HG02852 (cell line): ENCODE results near the gene GATM.
"Not testable (repeated sequence)": the region's sequence is repeated elsewhere in the genome, so short reads cannot be mapped to it uniquely, and the experiment has no call there.

ENCODE experiments used
- ATAC-seq: cut with Tn5 transposase; IDR thresholded peaks from one replicate; pipeline ENCODE4 v1.9.1; 2021; ENCODE audit warnings: mild to moderate bottlenecking, moderate library complexity; ENCODE audit not compliant: unreplicated experiment

Gene GATM

DNA sequence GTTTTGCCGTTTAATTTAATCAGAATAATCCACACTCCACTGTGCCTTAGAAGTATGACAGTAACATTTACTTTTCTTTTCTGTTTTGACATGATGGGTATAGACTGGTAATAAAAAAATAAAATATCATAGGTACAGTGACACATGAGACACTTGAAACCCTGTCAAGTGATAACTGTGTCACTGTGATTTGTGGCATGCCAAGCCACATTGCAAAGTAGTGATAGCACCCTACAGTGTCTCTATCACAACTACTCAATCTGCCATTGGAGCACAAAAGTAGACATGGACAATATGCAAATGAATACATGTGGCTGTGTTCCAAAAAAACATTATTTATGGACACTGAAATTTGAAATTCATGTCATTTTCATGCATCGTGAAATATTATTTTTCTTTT lies 22.5 kb downstream of the GATM start:
- no peak for ATAC-seq

- ATAC-seq, result no peak
These were observed 23.6 kb downstream of the GATM start for GRCh38 chr15:45354711-45355110.

GRCh38 chr15:45351227-45351626 lies 27.1 kb downstream of the GATM start:
- no peak for ATAC-seq

DNA sequence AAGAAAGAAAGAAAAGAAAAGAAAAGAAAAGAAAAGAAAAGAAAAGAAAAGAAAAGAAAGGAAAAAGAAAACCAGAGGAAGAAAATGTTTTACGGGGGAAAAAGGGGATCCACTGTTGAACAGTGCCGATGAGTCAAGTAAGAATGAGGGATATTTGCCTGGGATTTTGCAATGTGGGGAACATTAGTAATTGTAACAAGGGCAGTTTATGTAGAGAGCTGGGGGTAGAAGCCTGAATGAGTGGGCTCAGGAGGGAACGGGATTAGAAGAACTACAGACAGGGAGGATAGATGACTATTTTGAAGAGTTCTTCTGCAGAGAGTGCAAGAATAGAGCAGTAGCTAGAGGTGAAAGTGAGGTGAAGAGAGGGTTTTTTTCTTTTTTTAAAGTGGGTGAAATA lies 28.7 kb downstream of the GATM start:
- no peak for ATAC-seq

DNA sequence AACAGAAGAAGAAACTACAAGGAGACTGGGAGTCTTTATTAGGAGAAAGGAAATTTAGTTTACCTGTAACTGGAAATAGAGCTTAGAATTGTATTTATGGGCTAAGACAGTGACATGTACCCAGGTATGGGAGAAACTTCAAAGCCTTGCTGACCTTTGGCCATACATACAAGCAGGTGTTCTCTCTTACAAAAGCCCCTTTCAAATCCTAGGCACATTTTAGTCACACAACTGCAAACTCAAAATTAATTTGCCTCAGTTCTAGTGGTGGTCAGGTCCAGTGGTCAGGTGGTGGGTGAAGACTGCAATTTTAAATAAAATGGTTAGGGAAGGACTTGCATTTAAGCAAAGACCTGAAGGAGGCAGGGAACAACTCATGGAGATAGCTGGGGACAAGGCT lies 30.4 kb downstream of the GATM start:
- ATAC-seq, result no peak

- ATAC-seq, result no peak
These were observed 31.3 kb downstream of the GATM start for GRCh38 chr15:45347033-45347432.

DNA sequence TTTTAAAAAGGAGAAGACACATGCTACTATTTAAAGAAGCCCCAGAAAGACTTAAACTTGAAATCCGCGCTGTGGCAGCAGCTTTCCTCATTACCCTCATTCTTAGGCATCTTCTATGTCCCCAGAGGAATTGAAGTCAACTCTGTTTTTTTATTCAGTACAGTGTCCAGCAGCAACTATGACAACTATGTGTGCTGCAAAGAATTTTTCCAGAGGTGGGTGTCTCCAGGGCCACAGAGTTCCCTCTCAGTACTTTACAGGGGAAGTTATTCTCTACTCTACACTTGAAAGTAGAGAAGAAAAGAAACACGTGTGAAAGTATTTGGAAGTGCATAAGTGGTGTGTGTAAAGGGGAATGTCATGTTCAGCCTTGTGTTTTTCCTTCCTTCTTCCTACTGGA lies 32.0 kb downstream of the GATM start:
- ATAC-seq, result no peak

GRCh38 chr15:45343258-45343860 lies 35.0 kb downstream of the GATM start:
- no peak for ATAC-seq

- ATAC-seq, result no peak
These were observed 36.6 kb downstream of the GATM start for GRCh38 chr15:45341790-45342189.

DNA sequence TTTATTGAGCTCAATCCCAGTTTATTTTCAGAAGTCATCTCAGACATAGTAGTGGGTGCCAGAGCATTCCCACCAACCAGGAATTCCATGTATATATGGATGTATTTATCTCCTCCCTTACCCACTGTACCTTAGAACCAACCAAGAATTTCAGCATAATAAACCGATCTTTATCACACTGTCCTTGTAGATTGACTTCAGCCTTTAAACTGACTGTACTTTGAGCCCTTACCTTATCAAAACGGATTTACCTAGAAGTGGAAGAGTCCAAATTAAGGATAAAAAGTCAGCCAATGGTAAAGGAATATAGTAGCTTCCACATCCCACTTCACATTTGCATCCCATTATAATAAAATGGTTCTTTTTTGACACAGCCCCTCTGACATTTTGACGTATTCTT lies 37.9 kb downstream of the GATM start:
- no peak for ATAC-seq

DNA sequence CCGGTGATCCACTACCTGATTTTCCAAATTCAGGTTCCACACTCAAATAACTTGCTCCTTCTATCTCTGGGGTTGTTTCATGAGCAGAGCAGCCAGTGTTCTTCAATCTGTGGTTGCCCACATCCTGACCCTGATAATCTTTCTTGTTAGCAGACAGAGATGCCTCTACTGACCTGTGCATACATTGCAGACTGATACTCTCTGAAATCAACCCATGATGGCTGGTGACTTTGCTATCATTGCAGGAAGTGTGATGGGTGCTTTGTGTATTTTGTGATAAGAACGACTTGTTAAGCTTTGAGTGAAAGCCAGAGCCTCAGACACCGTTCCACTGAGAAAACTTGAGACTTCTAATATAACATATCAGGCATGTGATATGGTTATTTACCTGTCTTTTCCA lies 39.9 kb downstream of the GATM start:
- no peak for ATAC-seq

- ATAC-seq, result no peak
These were observed 41.1 kb downstream of the GATM start for GRCh38 chr15:45337224-45337623.

GRCh38 chr15:45333550-45333949 lies 44.8 kb downstream of the GATM start:
- no peak for ATAC-seq

DNA sequence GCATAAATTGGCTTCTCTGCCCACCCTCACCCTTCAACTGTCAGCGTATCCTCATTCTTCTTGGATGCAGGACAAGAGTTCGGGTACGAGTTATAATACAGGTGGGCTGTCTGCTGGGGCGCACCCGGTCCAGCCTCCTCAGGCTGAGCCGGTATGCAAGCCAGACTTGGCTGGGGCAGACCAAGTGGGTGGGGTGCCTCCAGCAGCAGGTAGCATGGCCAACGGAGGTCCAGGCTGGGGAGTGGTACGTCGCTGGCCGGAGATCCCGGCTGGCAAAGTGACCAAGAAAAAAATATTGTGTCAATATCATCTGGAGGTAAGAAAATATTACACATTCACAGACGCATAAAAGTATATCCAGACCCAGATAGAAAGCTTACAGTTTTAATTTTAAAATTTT lies 45.6 kb downstream of the GATM start:
- ATAC-seq, result no peak

- no peak for ATAC-seq
These were observed 46.4 kb downstream of the GATM start for GRCh38 chr15:45331972-45332371.

- no peak for ATAC-seq
These were observed 49.7 kb downstream of the GATM start for GRCh38 chr15:45328663-45329062.

DNA sequence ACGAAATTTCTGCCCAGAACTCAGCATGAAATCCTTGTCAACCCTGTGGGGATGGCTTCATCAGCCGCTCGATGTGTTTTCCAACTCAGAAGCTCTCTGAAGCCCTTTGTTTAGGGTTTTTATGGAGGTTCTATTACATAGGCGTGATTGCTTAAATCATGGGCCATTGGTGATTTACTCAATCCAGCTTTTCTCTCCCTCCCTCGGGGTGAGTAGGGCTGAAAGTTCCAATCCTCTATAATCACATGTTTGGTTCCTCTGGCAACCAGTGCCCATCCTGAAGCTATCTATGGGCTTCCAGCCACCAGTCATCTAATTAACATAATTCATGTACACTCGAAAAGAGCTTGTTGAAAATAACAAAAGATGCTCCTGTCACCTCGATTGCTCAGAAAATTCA lies 51.6 kb downstream of the GATM start:
- no peak for ATAC-seq

DNA sequence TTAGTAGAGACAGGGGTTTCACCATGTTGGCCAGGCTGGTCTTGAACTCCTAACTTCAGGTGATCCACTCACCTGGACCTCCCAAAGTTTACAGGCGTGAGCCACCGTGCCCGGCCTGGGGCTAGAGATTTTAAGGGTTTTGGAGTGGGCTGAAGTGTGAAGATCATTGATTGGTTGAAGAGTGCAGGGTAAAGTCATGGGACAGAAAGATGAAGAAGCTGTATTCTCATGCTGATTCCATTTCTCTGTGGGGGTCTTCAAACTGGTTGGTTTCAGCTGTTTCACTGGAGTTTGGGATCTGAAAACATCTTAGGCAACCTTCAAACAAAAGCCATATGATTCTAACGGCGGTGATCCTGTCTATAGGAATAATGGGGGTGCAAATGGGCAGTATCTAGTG lies 52.1 kb downstream of the GATM start:
- no peak for ATAC-seq

- ATAC-seq, result no peak
These were observed 57.7 kb downstream of the GATM start for GRCh38 chr15:45320581-45321205.

- ATAC-seq, result no peak
These were observed 58.7 kb downstream of the GATM start for GRCh38 chr15:45319472-45320214.

DNA sequence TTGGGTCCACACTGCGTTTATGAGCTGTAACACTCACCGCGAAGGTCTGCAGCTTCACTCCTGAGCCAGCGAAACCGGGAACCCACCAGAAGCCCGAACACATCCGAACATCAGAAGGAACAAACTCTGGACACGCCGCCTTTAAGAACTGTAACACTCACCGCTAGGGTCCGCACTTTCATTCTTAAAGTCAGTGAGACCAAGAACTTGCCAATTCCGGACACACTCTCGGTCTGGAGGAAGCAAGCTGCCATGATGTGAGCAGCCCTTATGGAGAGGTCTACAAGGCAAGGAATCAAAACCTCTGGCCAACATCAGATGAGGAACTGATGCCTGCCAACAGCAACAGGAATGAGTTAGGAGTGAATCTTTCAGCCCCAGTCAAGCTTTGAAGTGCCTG lies 63.4 kb downstream of the GATM start:
- ATAC-seq, result no peak

GRCh38 chr15:45314117-45314516 lies 64.2 kb downstream of the GATM start:
- not testable (repeated sequence) for ATAC-seq
